DMS53 (cell line): ENCODE measurements around the gene C1QTNF6.

Experiments used
- DNase-seq: peaks from one replicate; lab custom pipeline; 2025; lab: John Stamatoyannopoulos, UW

C1QTNF6 gene

DNA sequence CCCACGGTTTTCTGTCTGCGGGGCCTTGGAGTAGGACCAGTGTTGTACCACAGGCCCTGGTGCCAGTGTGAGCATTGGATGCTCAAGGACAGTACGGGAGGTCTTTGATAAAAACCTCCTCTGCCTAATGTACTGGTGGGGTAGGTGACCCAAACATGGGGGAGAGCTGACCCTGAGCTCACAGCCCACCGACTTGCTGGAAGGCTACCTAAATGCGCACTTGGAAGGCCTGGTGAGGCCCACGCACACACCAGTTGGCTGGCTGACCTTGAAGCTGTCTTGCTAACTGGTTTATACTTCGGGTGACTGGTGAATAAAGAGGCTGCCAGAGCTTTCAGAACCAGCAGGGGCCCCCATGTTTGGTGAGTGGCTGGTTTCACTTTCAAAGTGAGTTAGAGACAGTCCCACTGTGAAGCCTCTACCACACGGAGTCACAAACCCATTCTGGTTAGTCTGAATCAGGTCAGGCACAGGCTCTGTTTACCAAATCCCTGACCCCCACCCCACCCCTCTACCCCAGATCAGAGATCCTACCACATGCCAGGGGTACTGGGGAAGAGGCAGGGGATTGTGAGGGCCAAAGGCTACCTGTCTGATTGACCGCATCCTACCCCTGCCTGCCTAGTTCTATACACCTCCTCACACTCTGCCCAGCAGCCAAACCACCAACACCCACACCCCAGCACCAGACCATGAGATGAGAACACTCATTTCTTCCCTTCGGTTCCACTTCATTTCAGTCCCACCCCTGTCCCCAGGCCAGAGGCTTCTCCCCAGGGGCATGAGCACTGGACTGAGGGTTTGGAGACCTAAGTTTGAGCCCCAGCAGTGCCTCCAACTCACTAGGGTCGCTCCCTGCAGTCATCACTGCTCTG is 25.6 kb downstream of the C1QTNF6 start:
- no peak for DNase-seq

DNA sequence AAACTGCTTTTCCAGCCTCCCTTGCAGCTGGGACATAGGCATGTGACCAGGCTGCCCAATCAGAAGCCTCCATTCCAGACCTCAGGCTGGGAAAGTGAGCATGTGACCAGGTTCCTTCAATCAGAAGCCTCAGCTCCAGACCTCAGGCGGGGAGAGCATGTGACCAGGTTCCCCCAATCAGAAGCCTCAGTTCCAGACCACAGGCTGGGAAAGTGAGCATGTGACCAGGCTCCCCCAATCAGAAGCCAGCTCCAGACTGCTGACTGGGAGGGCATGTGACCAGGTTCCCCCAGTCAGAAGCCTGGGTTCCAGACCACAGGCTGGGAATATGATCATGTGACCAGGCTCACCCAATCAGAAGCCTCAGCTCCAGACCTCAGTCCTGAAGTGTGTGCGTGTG is 26.6 kb downstream of the C1QTNF6 start:
- no peak for DNase-seq

DNA sequence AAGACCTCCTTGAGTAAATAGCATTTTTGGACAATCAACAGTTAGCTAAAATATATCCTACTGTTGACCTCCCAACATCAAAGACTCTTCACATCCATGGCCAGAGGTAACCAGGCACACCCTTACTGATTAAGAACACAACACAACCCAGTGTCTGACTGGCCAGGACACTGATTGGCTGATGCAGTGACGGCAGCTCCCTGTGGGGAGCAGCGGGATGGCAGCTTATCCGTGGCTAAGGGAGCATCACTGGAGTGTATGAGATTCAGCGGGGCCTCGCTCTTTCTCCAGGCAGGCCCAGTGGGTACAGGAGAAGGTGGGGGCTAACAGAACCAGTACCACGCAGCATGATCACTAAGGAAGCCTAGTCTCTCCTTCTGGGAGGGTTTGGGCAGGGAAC is 28.0 kb downstream of the C1QTNF6 start:
- DNase-seq = no peak

DNA sequence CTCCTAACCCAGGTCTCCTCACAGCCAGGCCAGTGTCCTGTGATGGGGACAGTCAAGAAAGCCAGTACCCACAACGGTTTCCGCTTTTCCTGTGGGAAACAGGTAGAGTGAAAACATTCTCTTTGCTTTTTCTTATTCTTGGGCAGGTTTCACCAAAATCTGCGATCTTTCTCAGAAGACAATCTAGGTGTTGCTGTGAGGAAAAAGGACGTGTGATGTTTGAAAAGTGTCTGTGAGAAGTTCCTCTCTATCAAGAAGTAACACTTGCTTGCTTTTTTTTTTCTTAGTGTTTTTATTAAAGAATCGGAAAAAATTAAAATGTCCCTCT is 29.1 kb downstream of the C1QTNF6 start:
- DNase-seq = no peak

DNA sequence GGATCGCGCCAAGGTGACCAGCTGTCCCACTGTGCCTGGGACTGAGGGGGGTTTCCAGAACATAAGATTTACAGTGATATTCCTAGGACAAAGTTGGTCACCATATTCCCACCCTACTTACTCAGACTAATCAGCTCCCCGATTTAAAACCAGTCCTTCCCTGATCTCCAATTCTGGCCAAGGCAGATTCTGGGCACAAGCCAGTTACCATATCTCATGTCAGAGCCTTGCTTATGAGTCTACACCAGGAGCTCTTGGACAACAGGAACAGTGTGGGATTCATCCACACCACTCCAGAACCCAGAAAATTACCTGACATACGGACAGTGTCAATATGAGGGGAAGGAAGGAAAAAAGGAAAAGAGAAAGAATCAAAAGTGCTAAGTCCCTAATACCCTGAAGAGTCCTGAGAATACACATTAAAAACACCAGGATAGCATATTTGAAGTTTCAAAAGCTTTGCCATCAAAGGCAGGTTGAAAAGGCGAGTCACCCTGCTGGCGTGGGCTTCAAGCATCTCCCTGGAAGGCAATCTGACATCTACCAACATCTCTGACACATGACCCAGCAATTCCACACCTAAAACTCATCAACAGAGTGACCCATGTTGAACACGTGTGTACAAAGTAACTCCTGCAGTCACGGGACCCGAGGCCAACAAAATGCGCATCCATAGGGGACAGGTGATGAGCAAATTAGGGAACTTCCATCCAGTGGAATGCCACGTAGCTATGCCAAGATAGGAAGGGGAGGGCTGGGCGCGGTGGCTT is 30.3 kb downstream of the C1QTNF6 start:
- DNase-seq = no peak

DNA sequence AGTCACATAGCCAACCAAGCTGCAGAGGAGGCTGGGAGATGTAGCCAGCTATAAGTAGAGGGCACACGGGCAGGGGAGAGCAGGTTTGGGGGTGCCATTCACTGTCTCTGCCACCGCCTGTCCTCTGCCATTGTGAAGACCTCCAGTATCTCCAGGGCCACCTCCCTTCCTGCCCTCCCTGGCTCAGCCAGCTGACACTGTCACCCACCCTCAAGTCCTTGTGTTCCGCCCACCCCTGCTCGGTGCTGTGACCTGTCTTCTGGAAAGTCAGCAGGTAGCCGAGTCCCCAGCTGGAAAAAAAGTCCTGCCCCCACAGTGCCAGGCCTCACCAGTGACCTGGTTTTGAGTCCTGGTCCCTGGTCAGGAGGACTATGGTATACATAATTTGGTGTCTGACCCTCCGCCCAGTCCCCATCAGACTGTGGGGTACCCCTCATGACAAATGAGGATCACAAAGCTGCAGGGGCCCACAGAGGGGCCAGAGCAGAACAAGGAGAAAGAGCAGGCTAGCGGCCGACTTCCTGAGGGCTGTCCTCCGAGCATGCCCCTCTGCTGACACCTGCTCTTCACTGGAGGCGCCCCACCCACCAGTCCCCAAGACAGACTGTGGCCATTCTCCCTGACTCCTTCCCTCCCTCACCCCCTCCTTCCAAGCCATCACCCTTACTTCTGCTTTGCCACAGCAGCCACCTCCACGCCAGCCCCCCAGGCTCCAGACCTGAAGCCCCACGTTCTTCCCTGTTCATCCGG is 31.2 kb downstream of the C1QTNF6 start:
- no peak for DNase-seq

DNA sequence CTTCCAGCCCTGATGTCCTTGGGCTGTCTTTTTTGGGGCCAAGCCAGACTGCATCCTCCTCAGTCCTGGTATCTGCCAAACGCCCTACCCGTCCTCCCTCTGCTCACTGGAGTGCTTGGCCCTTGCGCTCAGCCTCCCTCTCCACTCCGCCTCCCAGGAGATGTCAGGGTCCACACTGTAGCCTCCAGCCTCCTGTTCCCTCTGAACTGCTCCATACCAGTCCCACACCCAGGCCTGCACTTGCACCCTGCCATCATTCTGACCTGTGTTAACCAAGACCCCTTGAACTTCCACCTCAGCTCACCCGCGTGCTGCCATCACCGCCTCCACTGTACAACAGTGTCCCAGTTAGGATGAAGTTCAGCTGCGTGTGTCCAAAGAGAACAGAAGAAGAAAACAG is 32.1 kb downstream of the C1QTNF6 start:
- no peak for DNase-seq

DNA sequence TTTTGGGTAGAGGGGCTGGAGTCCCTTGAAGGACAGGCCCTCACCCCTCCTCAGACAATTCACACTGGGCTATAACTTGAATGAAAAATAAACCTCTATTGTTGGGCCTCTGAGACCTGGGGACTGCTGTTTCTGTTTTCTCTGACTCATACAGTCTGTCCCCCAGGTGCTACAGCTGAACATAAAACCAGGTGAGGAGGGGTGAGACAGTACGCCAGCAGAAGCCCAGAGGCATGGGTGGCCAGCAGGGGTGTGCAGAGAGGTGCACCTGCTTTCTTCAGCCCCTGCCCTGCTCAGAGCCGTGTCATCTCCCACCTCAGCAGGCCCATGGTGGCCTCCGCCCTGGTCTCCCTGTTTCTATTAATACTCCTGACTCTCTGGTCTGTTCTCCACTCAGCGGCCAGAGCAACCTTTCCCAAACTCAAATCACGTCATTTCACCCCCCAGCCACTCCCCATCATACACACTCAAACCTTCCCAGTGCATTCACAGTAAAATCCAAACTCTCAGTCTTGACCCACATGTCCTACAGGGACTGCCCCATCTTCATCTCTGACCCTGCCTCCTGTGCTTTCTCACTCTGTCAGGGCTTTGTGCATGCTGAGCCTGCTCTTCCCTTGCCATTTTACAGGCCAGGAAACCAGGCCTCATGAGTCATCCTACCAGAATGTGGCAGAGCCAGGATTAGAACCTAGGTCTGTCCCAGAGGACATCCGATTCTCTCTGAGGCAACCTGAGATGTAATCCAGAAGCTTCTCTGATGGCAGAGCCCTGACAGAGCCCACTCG is 32.9 kb downstream of the C1QTNF6 start:
- no peak for DNase-seq

DNA sequence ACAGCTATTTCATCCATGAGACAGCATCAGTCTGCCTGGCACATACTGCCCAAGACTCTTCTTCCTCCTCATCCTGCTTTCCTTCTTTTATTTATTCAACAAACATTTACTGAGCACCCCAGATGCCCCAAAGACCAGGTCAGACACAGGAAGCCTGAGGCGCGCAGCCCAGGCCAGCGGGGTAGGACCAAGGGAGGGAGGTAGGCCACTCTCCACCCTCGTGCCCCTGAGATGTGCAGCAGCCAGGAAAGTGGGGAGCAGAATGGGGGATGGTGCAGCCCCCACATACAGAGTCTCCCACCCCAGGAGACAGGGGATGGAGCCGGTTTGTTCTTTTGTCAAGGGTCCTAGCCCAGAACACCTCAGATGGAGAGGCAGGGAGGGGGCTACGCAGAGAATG is 34.1 kb downstream of the C1QTNF6 start:
- no peak for DNase-seq

DNA sequence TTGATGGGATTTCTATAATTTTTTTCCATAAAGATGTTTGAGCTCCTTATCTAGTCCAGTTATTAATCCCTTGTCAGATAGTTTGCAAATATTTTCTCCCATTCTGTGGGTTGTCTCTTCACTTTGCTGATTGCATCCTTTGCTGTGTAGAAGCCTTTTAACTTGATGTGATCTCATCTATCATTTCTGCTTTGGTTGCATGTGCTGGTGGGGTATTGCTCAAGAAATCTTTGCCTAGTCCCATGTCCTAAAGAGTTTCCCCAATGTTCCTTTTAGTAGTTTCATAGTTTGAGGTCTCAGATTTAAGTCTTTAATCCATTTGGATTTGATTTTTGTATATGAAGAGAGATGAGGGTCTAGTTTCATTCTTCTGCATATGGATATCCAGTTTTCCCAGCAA is 36.6 kb downstream of the C1QTNF6 start:
- DNase-seq = no peak

DNA sequence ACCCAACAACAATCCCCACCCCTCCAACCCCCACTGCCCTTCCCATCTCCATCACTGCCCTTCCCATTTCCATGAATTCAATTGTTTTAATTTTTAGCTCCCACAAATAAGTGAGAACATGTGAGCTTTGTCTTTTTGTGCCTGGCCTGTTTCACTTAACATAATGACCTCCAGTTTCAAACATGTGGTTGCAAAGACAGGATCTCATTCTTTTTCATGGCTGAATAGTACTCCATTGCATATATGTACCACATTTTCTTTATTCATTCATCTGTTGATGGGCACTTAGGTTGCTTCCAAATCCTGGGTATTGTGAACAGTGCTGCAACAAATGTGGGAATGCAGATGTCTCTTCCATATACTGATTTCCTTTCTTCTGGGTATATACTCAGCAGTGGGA is 37.3 kb downstream of the C1QTNF6 start:
- no peak for DNase-seq

DNA sequence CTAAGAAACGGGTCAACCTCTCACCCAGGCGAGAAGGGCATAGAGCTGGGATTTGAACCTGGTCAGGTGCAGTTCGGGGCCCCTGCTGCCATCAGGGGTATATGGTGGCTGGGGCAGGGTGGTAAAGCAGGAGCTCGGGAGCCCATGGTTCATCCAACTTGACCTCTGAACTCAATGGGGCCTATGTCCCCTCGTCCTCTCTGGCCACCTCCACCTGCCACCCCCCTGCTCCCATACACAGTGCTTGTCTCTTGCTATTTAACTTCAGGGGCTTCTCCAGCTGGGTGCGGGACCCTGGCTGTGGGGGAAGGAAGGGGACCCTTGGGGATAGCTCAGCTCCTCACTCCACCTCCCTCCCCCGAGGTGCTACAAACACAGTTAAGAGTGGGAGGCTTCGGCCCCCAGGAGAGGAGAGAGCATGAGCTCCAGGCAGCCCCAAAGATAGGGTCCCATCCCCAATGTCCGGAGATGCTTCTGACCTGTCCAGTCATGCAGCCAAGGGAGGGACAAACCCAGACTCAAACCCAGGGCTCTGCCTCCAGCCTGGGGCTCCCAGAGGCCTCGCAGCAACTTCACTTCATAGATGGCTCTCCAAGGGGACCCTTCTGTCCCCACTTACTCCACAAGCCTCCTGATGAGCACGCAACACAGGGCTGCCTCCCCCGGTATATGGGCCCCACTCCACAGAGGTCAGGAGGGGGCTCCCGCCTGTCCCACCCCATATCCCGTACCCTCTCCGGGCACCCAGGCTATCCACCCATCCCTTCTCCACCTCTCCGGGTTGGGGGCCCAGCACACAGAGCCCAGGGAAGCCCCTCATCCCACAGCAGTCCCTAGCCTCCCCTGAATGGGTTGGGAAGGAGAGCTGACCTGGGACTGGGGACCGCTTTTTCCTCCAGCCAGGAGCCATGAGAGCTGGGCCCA is 39.0 kb downstream of the C1QTNF6 start:
- no peak for DNase-seq

DNA sequence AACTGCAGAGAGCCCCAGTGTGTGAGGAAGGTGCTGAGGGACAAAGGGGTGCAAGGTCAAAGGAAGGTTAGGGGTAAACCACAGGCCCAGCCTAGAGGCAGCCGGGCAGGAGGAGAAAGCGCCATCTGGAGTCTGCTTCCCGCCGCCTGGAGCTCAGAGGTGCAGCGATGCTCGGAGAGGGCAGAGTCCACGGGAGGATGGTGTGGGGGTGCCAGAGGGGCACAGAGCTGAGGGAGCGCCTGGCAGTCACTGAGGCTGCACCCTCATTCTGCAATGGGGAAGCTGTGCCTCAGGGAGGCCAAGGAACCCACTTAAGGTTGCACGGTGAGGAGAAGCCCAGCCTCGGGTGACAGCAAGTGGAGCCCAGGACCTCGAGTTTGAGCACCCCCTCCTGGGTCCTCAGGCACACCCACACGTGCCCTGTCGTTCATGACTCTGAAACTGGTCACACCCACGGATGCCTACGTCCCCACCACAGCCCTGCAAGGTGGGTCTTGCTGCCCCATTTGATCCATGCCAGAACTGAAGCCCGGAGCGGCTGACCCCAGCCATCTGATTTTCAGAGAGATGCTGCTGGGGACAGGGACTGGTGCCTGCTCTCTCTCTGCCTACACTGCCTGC is 39.9 kb downstream of the C1QTNF6 start:
- DNase-seq = no peak

DNA sequence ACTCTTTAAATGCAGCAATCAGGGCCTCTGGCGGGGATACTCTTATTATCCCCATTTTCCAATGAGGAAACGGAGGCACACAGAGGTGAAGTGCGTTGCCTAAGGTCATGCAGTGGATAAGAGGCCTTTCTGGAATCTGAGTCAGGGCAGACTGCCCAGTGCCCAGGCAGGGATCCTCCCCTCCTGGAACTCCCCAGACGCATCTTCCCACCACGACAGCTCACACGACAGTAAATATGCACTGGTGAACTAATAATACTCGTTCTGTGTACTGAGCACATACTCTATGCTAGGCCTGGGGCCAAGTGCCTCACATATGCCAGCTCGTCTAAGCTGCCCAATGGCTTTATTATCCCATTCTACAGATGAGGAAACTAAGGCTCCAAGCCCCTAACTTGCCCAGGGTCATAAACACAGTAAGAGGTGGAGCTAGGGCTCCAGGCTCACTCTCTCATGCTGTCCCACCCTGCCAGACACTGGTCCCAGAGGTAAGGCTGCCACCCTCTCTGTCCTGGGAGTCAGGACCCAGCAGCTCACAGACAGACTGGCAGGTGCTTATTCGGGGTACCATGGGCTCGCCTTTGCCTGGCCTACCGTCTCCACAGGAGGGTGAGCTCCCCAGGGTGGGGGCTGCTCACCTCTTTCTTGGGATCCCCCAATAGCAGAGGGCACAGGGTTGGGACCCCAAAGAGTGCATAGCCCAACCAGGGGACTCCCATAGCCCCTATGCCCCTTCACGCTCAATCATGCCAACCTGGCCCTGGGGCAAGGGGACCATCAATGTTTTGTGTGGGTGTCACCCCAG is 40.7 kb downstream of the C1QTNF6 start:
- DNase-seq = no peak

DNA sequence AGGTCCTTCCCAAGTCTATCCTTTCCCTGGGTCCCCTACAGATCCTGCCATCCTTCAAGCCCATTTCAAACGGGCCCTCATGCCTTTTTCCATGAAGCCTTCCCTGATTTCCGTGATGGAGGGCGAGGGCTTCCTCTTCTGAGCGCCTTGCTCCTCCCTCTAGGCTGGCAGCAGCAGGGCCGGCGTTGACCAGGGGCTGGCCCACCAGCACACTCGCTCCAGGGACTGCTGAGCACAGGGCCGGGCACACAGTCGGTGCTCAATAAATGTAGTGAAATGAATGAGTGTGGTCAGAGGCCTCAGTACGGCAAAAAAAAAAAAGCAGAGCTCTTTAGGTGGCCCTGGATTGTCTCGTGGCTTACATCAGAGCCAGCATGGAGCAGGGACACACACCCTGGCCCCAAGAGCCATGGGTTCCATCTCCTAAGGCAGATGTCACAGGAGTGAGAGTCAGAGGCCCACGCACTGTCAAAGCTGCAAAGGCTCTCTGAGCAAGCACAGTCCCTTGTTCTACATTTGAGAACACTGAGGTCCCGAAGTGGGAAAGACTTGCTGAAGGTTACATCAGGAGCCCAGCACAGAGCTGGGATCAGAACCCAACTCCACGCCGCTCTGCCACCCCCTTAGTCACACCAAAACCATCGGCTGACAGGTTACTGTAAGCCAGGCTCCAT is 41.4 kb downstream of the C1QTNF6 start:
- no peak for DNase-seq

DNA sequence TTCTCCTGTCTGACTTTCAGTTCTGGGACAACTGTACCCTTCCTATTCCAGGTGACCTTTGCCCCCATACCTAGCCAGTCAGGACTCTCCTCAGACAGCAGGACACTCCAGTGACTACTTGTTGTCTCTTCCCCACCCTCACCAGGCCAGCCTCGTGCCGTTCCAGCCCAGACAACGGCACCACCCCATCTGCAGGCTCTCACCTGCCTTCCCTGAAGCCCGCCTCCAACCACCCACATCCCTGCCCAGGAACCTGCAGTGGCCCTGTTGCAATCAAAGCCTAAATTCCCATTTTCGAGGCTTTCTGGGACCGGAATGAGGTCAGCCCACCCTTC is 42.0 kb downstream of the C1QTNF6 start:
- peak; percentile 7 for DNase-seq

DNA sequence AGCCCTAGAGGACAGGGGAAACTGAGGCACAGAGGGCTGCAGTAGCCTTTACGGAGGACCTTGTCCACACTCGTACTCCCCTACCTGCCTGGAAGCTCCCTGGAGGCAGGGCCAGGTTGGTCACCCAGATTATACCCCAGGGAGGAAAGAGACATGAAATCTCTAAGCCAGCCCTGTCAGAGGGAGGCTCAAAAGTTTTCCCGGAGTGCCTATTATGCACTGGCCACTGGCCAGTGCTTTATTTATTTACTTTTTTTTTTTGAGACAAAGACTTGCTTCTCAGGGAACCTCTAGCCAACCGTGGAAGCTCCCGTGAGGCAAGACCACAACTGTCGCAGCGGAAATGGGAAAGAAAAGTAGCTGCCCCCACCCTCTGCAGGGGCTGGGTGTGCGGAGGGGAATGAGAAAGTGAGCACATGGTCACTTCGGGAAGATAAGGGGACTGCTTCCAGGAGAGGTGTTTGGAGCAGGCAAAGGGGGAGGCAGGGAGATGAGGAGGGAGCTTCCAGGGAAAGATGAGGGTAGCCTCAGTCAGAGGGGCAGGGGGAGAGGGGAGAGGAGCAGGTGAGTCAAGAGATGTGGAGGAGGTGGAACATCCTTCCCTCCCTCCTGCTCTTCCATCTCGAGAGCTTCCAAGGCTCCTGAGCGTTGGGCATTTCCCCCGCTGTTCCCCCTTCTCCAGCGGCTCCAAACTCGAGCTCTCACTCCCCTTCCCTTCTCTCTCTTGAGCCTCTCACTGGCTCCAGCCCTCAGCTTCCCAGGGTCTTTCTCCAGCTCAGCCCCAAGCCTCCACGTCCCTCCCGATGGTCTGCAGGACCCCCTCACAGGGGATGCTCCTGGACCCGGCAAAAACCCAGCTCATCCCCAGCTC is 42.6 kb downstream of the C1QTNF6 start:
- peak; percentile 7 for DNase-seq

DNA sequence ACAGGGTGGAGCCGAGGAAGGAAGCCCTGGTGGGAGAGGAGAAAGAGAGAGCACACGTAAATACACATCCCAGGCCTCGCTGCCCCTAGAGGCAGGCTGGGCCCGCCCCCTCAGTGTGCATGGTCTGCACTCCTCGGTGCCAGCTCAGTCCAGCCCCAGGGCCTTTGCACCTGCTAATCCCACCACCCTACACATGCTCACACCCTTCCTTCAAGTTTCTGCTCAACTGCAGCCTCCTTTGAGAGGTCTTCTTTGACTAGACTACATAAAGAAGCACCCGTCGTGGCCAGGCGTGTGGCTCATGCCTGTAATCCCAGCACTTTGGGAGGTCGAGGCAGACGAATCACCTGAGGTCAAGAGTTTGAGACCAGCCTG is 43.9 kb downstream of the C1QTNF6 start:
- no peak for DNase-seq
